GM12878 (cell line): Measurements from ENCODE around the gene BUB1.

Experiments
- CBX5 ChIP-seq: sonication (generic); IDR thresholded peaks from 2 replicates; pipeline ENCODE4 v1.6.1; 2016; ENCODE audit warnings: low read depth, moderate library complexity, mild to moderate bottlenecking, inconsistent platforms
- EZH2 ChIP-seq: IDR thresholded peaks from 2 replicates; pipeline ENCODE4 v1.6.1; 2012; ENCODE audit warnings: low read depth, mild to moderate bottlenecking, control low read depth, inconsistent platforms, low read length, borderline replicate concordance; ENCODE audit not compliant: control insufficient read depth
- MXI1 ChIP-seq: fragments of 150-350 bp; IDR thresholded peaks from 2 replicates; pipeline ENCODE4 v1.6.1; 2011; ENCODE audit warnings: low read depth, mild to moderate bottlenecking, inconsistent platforms, low read length, improper control_type of control experiment
- PKNOX1 ChIP-seq: fragments of 450-650 bp; IDR thresholded peaks from 2 replicates; pipeline ENCODE4 v1.6.1; 2016; ENCODE audit warnings: mild to moderate bottlenecking
- TF ChIP-seq, protein P1 (sequence below): IDR thresholded peaks from 2 replicates; pipeline ENCODE4 v1.6.1; 2012; ENCODE audit warnings: low read depth, low read length, improper control_type of control experiment
- TF ChIP-seq, protein P2 (sequence below): IDR thresholded peaks from 2 replicates; pipeline ENCODE4 v1.6.1; 2012; ENCODE audit warnings: low read length, inconsistent platforms
- TF ChIP-seq, protein P3 (sequence below), 3 experiments: IDR thresholded peaks in 2 of 3; conservative IDR thresholded peaks in 1 of 3; 2 replicates each; pipeline ENCODE4 v1.5.1; 2011; ENCODE audit warnings: low read depth in 3 of 3, low read length in 3 of 3, mild to moderate bottlenecking in 3 of 3, control low read depth in 2 of 3, moderate library complexity in 2 of 3, inconsistent platforms in 1 of 3, mixed read lengths in 1 of 3; ENCODE audit not compliant: control insufficient read depth in 2 of 3, insufficient read depth in 1 of 3; ENCODE audit errors: extremely low read depth in 1 of 3

- no peak for TF ChIP-seq EZH2
- TF ChIP-seq MXI1 = no peak
- TF ChIP-seq, protein P1, sequence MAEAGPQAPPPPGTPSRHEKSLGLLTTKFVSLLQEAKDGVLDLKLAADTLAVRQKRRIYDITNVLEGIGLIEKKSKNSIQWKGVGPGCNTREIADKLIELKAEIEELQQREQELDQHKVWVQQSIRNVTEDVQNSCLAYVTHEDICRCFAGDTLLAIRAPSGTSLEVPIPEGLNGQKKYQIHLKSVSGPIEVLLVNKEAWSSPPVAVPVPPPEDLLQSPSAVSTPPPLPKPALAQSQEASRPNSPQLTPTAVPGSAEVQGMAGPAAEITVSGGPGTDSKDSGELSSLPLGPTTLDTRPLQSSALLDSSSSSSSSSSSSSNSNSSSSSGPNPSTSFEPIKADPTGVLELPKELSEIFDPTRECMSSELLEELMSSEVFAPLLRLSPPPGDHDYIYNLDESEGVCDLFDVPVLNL = no peak
- TF ChIP-seq, protein P2, sequence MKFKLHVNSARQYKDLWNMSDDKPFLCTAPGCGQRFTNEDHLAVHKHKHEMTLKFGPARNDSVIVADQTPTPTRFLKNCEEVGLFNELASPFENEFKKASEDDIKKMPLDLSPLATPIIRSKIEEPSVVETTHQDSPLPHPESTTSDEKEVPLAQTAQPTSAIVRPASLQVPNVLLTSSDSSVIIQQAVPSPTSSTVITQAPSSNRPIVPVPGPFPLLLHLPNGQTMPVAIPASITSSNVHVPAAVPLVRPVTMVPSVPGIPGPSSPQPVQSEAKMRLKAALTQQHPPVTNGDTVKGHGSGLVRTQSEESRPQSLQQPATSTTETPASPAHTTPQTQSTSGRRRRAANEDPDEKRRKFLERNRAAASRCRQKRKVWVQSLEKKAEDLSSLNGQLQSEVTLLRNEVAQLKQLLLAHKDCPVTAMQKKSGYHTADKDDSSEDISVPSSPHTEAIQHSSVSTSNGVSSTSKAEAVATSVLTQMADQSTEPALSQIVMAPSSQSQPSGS = no peak
- no peak for TF ChIP-seq CBX5
- no peak for TF ChIP-seq PKNOX1
- TF ChIP-seq, protein P3, sequence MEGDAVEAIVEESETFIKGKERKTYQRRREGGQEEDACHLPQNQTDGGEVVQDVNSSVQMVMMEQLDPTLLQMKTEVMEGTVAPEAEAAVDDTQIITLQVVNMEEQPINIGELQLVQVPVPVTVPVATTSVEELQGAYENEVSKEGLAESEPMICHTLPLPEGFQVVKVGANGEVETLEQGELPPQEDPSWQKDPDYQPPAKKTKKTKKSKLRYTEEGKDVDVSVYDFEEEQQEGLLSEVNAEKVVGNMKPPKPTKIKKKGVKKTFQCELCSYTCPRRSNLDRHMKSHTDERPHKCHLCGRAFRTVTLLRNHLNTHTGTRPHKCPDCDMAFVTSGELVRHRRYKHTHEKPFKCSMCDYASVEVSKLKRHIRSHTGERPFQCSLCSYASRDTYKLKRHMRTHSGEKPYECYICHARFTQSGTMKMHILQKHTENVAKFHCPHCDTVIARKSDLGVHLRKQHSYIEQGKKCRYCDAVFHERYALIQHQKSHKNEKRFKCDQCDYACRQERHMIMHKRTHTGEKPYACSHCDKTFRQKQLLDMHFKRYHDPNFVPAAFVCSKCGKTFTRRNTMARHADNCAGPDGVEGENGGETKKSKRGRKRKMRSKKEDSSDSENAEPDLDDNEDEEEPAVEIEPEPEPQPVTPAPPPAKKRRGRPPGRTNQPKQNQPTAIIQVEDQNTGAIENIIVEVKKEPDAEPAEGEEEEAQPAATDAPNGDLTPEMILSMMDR (IDR thresholded peaks at IDR 0.05 in 2 of 3, conservative IDR thresholded peaks at IDR 0.05 in 1 of 3; ENCODE audit: control insufficient read depth in 2 of 3, extremely low read depth in 1 of 3, insufficient read depth in 1 of 3, low read depth in 3 of 3, low read length in 3 of 3) = no peak
Observed at GRCh38 chr2:110667071-110667470, 10.8 kb downstream of the BUB1 start.
